DOHH2 (cell line): ENCODE results near the gene EVPL.
"Not testable (repeated sequence)": the region's sequence is repeated elsewhere in the genome, so short reads cannot be mapped to it uniquely, and the experiment has no call there.

ENCODE experiments used
- H3F3A ChIP-seq: fragments of 200-600 bp; sonication (generic), shearing (Covaris generic); 2 replicates; pipeline ENCODE4 v1.6.0; 2016; ENCODE audit warnings: antibody characterized with exemption, mild to moderate bottlenecking; ENCODE audit not compliant: control insufficient read depth, insufficient read depth
- H3K27ac ChIP-seq: fragments of 200-600 bp; sonication (generic); 2 replicates; pipeline ENCODE4 v1.5.1; 2014; ENCODE audit warnings: low read depth, mild to moderate bottlenecking, low read length, moderate library complexity
- H3K27me3 ChIP-seq: fragments of 200-600 bp; sonication (generic); 2 replicates; pipeline ENCODE4 v1.6.1; 2014; ENCODE audit warnings: mild to moderate bottlenecking, low read length, mixed read lengths; ENCODE audit not compliant: control insufficient read depth
- H3K36me3 ChIP-seq: fragments of 200-600 bp; sonication (generic); 2 replicates; pipeline ENCODE4 v1.6.1; 2014; ENCODE audit warnings: mild to moderate bottlenecking, low read length, moderate library complexity, mixed read lengths; ENCODE audit not compliant: control insufficient read depth
- H3K4me1 ChIP-seq: fragments of 200-600 bp; sonication (generic); 2 replicates; pipeline ENCODE4 v1.6.1; 2014; ENCODE audit warnings: mild to moderate bottlenecking, low read length, mixed read lengths; ENCODE audit not compliant: control insufficient read depth
- H3K4me2 ChIP-seq: fragments of 200-600 bp; sonication (generic); 2 replicates; pipeline ENCODE4 v1.6.0; 2014; ENCODE audit warnings: mild to moderate bottlenecking, low read length, moderate library complexity
- H3K4me3 ChIP-seq: fragments of 200-600 bp; sonication (generic); 2 replicates; pipeline ENCODE4 v1.5.1; 2014; ENCODE audit warnings: mild to moderate bottlenecking, low read length, mixed read lengths
- H3K79me2 ChIP-seq: fragments of 200-600 bp; sonication (generic); 2 replicates; pipeline ENCODE4 v1.6.1; 2014; ENCODE audit warnings: mild to moderate bottlenecking, low read length, mixed read lengths; ENCODE audit not compliant: control insufficient read depth
- H3K9me2 ChIP-seq: fragments of 200-600 bp; sonication (generic); replicated peaks from 2 replicates; pipeline ENCODE4 v1.6.1; 2014; ENCODE audit warnings: mild to moderate bottlenecking, low read length, mixed read lengths; ENCODE audit not compliant: control insufficient read depth
- H3K9me3 ChIP-seq: fragments of 200-600 bp; sonication (generic); 2 replicates; pipeline ENCODE4 v1.6.1; 2014; ENCODE audit warnings: antibody characterized with exemption, low read length, mixed read lengths; ENCODE audit not compliant: control insufficient read depth, insufficient read depth
- H4K20me1 ChIP-seq: fragments of 200-600 bp; sonication (generic); 2 replicates; pipeline ENCODE4 v1.6.0; 2014; ENCODE audit warnings: low read depth, mild to moderate bottlenecking, antibody characterized with exemption, low read length, moderate library complexity; ENCODE audit not compliant: control insufficient read depth, insufficient read depth
- CTCF ChIP-seq: fragments of 200-600 bp; sonication (generic); IDR thresholded peaks from one replicate; pipeline ENCODE4 v1.5.1; 2014; ENCODE audit warnings: antibody characterized with exemption, mild to moderate bottlenecking, low read depth, low read length; ENCODE audit not compliant: poor library complexity, severe bottlenecking
- EZH2phosphoT487 ChIP-seq: fragments of 200-600 bp; sonication (generic); IDR thresholded peaks from 2 replicates; pipeline ENCODE4 v1.6.1; 2017; ENCODE audit warnings: borderline replicate concordance, mild to moderate bottlenecking, antibody characterized with exemption, low read length, moderate library complexity, mixed read lengths

Gene EVPL

GRCh38 chr17:76065775-76066174, 38.7 kb upstream of the EVPL start:
- H3K4me2 ChIP-seq, result no peak overlapping the region
- H3K27ac ChIP-seq, result no peak overlapping the region
- H3K4me1 ChIP-seq, result peaks cover 15% of the 10 kb centered on the region
- H3K9me2 ChIP-seq, result no peaks in the 10 kb centered on the region
- peaks cover 77% of the 10 kb centered on the region for H3K36me3 ChIP-seq
- H3K9me3 ChIP-seq, result no peaks in the 10 kb centered on the region
- no peaks in the 10 kb centered on the region for H3F3A ChIP-seq
- H3K4me3 ChIP-seq, result no peak overlapping the region
- H4K20me1 ChIP-seq, result peaks cover 8% of the 10 kb centered on the region; the same call in 1 of the 2 replicates
- H3K27me3 ChIP-seq, result no peaks in the 10 kb centered on the region
- peaks cover 39% of the 10 kb centered on the region for H3K79me2 ChIP-seq
- TF ChIP-seq CTCF (no peak), EZH2phosphoT487 (no peak)

GRCh38 chr17:76063875-76064546, 36.9 kb upstream of the EVPL start:
- no peak overlapping the region for H3K4me2 ChIP-seq
- H3K79me2 ChIP-seq, result peaks cover 21% of the 10 kb centered on the region
- H3K36me3 ChIP-seq, result peaks cover 79% of the 10 kb centered on the region
- no peaks in the 10 kb centered on the region for H4K20me1 ChIP-seq
- H3K4me1 ChIP-seq, result peaks cover 6% of the 10 kb centered on the region; the same call in 1 of the 2 replicates
- TF ChIP-seq CTCF (no peak), EZH2phosphoT487 (no peak)
- no peaks in the 10 kb centered on the region for H3F3A ChIP-seq
- no peaks in the 10 kb centered on the region for H3K9me3 ChIP-seq
- no peak overlapping the region for H3K27ac ChIP-seq
- no peaks in the 10 kb centered on the region for H3K27me3 ChIP-seq
- no peaks in the 10 kb centered on the region for H3K9me2 ChIP-seq
- no peak overlapping the region for H3K4me3 ChIP-seq

GRCh38 chr17:76058264-76058663, 31.2 kb upstream of the EVPL start:
- not testable (repeated sequence) for H3K4me1 ChIP-seq, H3K4me3 ChIP-seq, H3K4me2 ChIP-seq, H3K27ac ChIP-seq, H3K79me2 ChIP-seq, H3K9me3 ChIP-seq, H3F3A ChIP-seq, H3K27me3 ChIP-seq, H4K20me1 ChIP-seq, H3K9me2 ChIP-seq
- peaks cover 73% of the 10 kb centered on the region for H3K36me3 ChIP-seq

- Histone ChIP-seq H3K27ac (no peak overlapping the region), H4K20me1 (no peaks in the 10 kb centered on the region), H3F3A (no peaks in the 10 kb centered on the region), H3K9me3 (no peaks in the 10 kb centered on the region), H3K36me3 (peaks cover 70% of the 10 kb centered on the region), H3K4me3 (no peak overlapping the region), H3K4me1 (no peaks in the 10 kb centered on the region), H3K4me2 (no peak overlapping the region), H3K27me3 (no peaks in the 10 kb centered on the region), H3K79me2 (peaks cover 4% of the 10 kb centered on the region; the same call in 1 of the 2 replicates), H3K9me2 (no peaks in the 10 kb centered on the region)
- TF ChIP-seq CTCF (no peak), EZH2phosphoT487 (no peak)
Measured at GRCh38 chr17:76056882-76057281, 29.8 kb upstream of the EVPL start.
